HG03025 (cell line): ENCODE results near the gene CNDP2.
"Not testable (repeated sequence)": the region's sequence is repeated elsewhere in the genome, so short reads cannot be mapped to it uniquely, and the experiment has no call there.

ENCODE experiments used
- ATAC-seq: cut with Tn5 transposase; IDR thresholded peaks from one replicate; pipeline ENCODE4 v1.9.1; 2021; ENCODE audit warnings: mild to moderate bottlenecking, moderate library complexity; ENCODE audit not compliant: unreplicated experiment, low FRiP score

CNDP2 gene

GRCh38 chr18:74515620-74516231 lies 19.6 kb downstream of the CNDP2 start:
- ATAC-seq = no peak

- ATAC-seq = no peak
Observed at GRCh38 chr18:74516271-74517235, 20.4 kb downstream of the CNDP2 start.

GRCh38 chr18:74517236-74517630 lies 21.1 kb downstream of the CNDP2 start:
- no peak for ATAC-seq

- no peak for ATAC-seq
Observed at GRCh38 chr18:74518456-74519295, 22.5 kb downstream of the CNDP2 start.

- ATAC-seq = no peak
Observed at GRCh38 chr18:74519320-74520095, 23.3 kb downstream of the CNDP2 start.

GRCh38 chr18:74520096-74520833 lies 24.1 kb downstream of the CNDP2 start:
- no peak for ATAC-seq

- ATAC-seq = no peak
Observed at GRCh38 chr18:74521068-74521725, 25.0 kb downstream of the CNDP2 start.

- no peak for ATAC-seq
Observed at GRCh38 chr18:74522635-74523548, 26.7 kb downstream of the CNDP2 start.

- ATAC-seq = no peak
Observed at GRCh38 chr18:74524097-74524496, 27.9 kb downstream of the CNDP2 start.

- ATAC-seq = not testable (repeated sequence)
Observed at GRCh38 chr18:74524915-74525314, 28.8 kb downstream of the CNDP2 start.

GRCh38 chr18:74525741-74526140 lies 29.6 kb downstream of the CNDP2 start:
- no peak for ATAC-seq

GRCh38 chr18:74526488-74526887 lies 30.3 kb downstream of the CNDP2 start:
- no peak for ATAC-seq

- ATAC-seq = no peak
Observed at GRCh38 chr18:74528478-74528877, 32.3 kb downstream of the CNDP2 start.

- no peak for ATAC-seq
Observed at GRCh38 chr18:74528913-74529312, 32.8 kb downstream of the CNDP2 start.

- ATAC-seq = no peak
Observed at GRCh38 chr18:74529378-74529777, 33.2 kb downstream of the CNDP2 start.

- no peak for ATAC-seq
Observed at GRCh38 chr18:74529811-74530583, 33.8 kb downstream of the CNDP2 start.

- ATAC-seq = no peak
Observed at GRCh38 chr18:74530584-74530862, 34.4 kb downstream of the CNDP2 start.
